HepG2 (cell line): ENCODE measurements around the gene KRT34. TPM values are rescaled to one million over a fixed set of nuclear protein-coding genes. Genes with fewer than 3 reads are reported as not detected.

Source experiments
- ATAC-seq: fragments of 200-7000 bp; cut with Tn5 transposase; 3 replicates; pipeline ENCODE4 v1.9.1; 2020; ENCODE audit warnings: mild to moderate bottlenecking, moderate library complexity
- BruUV-seq: library from RNA; stranded (reverse); fragments of 400-500 nt; replicated peaks from 2 replicates; lab custom pipeline; 2021; lab: Mats Ljungman, UMichigan
- CTCF ChIA-PET: fragments of 300-600 bp; formaldehyde crosslinking; extraction: SDS; loops from one replicate; lab custom pipeline; 2021; ENCODE audit warnings: low total read pairs, inconsistent platforms, low intra/inter-chr PET ratio; lab: Yijun Ruan, JAX
- POLR2A ChIA-PET: fragments of 350-600 bp; sonication (Branson Sonifier 250); formaldehyde crosslinking; loops from one replicate; lab custom pipeline; 2020; ENCODE audit warnings: antibody characterized with exemption, inconsistent platforms; lab: Yijun Ruan, JAX
- DNase-seq: peaks from one replicate; pipeline ENCODE4 v3.0.0-alpha.2; 2015; ENCODE audit warnings: low spot score
- FAIRE-seq: peaks from 3 replicates; lab custom pipeline; 2011; peaks lifted over from hg19 to GRCh38; lab: Jason Lieb, UNC
- H2AFZ ChIP-seq: one replicate; pipeline ENCODE4 v1.6.1; 2011; ENCODE audit warnings: low read length, inconsistent platforms
- H3K27ac ChIP-seq: fragments of 300-600 bp; 3 replicates; pipeline ENCODE4 v1.8.0; 2011; ENCODE audit warnings: mixed run types, mild to moderate bottlenecking, mixed read lengths, low read length, inconsistent platforms; ENCODE audit not compliant: insufficient read depth; ENCODE audit errors: extremely low read length
- H3K27me3 ChIP-seq, 2 experiments: fragments of 200-600 bp in 1 of 2; 2 replicates in 1 of 2; 3 replicates in 1 of 2; pipeline versions ENCODE4 v1.6.0 to v1.8.0; 2011; ENCODE audit warnings: low read length in 2 of 2, mild to moderate bottlenecking in 2 of 2, moderate library complexity in 2 of 2, inconsistent platforms in 1 of 2; ENCODE audit not compliant: insufficient read depth in 2 of 2, control insufficient read depth in 1 of 2
- H3K36me3 ChIP-seq, 2 experiments: fragments of 200-600 bp in 1 of 2; replicated peaks in 1 of 2; 2 replicates in 1 of 2; 3 replicates in 1 of 2; pipeline versions ENCODE4 v1.5.1 to v1.8.0; 2011; ENCODE audit warnings: low read length in 2 of 2, inconsistent platforms in 1 of 2; ENCODE audit not compliant: insufficient read depth in 2 of 2, control insufficient read depth in 1 of 2
- H3K4me1 ChIP-seq: 2 replicates; pipeline ENCODE4 v1.5.1; 2012; ENCODE audit warnings: low read length, inconsistent platforms; ENCODE audit not compliant: insufficient read depth
- H3K4me2 ChIP-seq: 2 replicates; pipeline ENCODE4 v1.6.0; 2011; ENCODE audit warnings: low read depth, low read length, inconsistent platforms
- H3K4me3 ChIP-seq, 3 experiments: fragments of 200-600 bp in 1 of 3; sonication (generic), shearing (Covaris generic) in 1 of 3; replicated peaks in 1 of 3; 2 replicates each; pipeline ENCODE4 v1.5.1; 2011 to 2016; ENCODE audit warnings: low read length in 3 of 3, inconsistent platforms in 2 of 3, low read depth in 2 of 3, mild to moderate bottlenecking in 2 of 3, control low read depth in 1 of 3, mixed read lengths in 1 of 3; ENCODE audit not compliant: insufficient read depth in 1 of 3
- H3K79me2 ChIP-seq: one replicate; pipeline ENCODE4 v1.6.1; 2011; ENCODE audit warnings: low read length, inconsistent platforms; ENCODE audit not compliant: insufficient read depth
- H3K9ac ChIP-seq: 2 replicates; pipeline ENCODE4 v1.6.0; 2011; ENCODE audit warnings: mild to moderate bottlenecking, low read depth, low read length, inconsistent platforms; ENCODE audit not compliant: insufficient read depth
- H3K9me3 ChIP-seq: 2 replicates; pipeline ENCODE4 v1.5.1; 2012; ENCODE audit warnings: mild to moderate bottlenecking, low read length
- H4K20me1 ChIP-seq: 2 replicates; pipeline ENCODE4 v1.6.0; 2011; ENCODE audit warnings: inconsistent platforms, mild to moderate bottlenecking, low read length, moderate library complexity; ENCODE audit not compliant: insufficient read depth
- CENPT ChIP-seq: sonication (generic); formaldehyde crosslinking; IDR thresholded peaks from 2 replicates; pipeline ENCODE4 v1.8.0; 2022; ENCODE audit warnings: low read depth, mild to moderate bottlenecking, moderate library complexity, missing genetic modification reagents
- HOMEZ ChIP-seq: IDR thresholded peaks from 2 replicates; pipeline ENCODE4 v1.6.1; 2016; ENCODE audit warnings: low read depth
- MBD4 ChIP-seq: IDR thresholded peaks from 2 replicates; pipeline ENCODE4 v1.6.1; 2012; ENCODE audit warnings: low read length, inconsistent platforms, borderline replicate concordance
- NAIF1 ChIP-seq: sonication (generic); formaldehyde crosslinking; IDR thresholded peaks from 2 replicates; pipeline ENCODE4 v1.5.0; 2020; ENCODE audit warnings: mild to moderate bottlenecking, missing genetic modification reagents, borderline replicate concordance
- TEAD3 ChIP-seq: optimal IDR thresholded peaks from 2 replicates; pipeline ENCODE3; 2016; ENCODE audit warnings: borderline replicate concordance
- ZNF335 ChIP-seq: sonication (generic); formaldehyde crosslinking; IDR thresholded peaks from 2 replicates; pipeline ENCODE4 v1.4.0; 2020; ENCODE audit warnings: missing genetic modification reagents
- WGBS: methylation state at CpG from one replicate; pipeline ENCODE4 v1.1.6; 2017; ENCODE audit warnings: low lambda C conversion rate; 5-methylcytosine and 5-hydroxymethylcytosine counted together
- in situ Hi-C: cut with HindIII; loops from 2 replicates; pipeline ENCODE4 v1.10.0; 2017; ENCODE audit warnings: low pct_unique_long_range_greater_than_20kb; ENCODE audit not compliant: extremely low pct_ligation_motif_present
- intact Hi-C: fragments of 100-400 bp; cut with micrococcal nuclease; formaldehyde crosslinking; loops from one replicate; pipeline ENCODE4 v1.10.0; 2022; ENCODE audit not compliant: unreplicated experiment
- polyA plus RNA-seq, 8 experiments: library from polyadenylated mRNA; depleted of rRNA in 3 of 8; stranded (reverse) in 7 of 8; unstranded in 1 of 8; fragments of >200 nt; fragmentation: Illumina TruSeq in 4 of 8; extraction: Trizol in 4 of 8; gene quantifications; 2 replicates each; pipeline versions ENCODE4 v1.2.1 to v1.2.3, GENCODE V29; 2011 to 2016; ENCODE audit warnings: low read depth in 4 of 8, missing spikeins in 1 of 8, mixed read lengths in 1 of 8; ENCODE audit not compliant: insufficient read depth in 1 of 8
- total RNA-seq, 5 experiments: library from RNA; depleted of rRNA; stranded (reverse); fragments of >200 nt; fragmentation: Illumina TruSeq; extraction: Trizol; gene quantifications; 2 replicates each; pipeline ENCODE4 v1.2.3, GENCODE V29; 2016; ENCODE audit warnings: low read depth in 1 of 5
- TF ChIP-seq, protein P1 (sequence below): sonication (generic); formaldehyde crosslinking; IDR thresholded peaks from 2 replicates; pipeline ENCODE4 v1.4.0; 2020; ENCODE audit warnings: mild to moderate bottlenecking, missing genetic modification reagents
- TF ChIP-seq, protein P2 (sequence below): sonication (generic); formaldehyde crosslinking; IDR thresholded peaks from 2 replicates; pipeline ENCODE4 v1.8.0; 2023; ENCODE audit warnings: mild to moderate bottlenecking, missing genetic modification reagents

KRT34 gene
- total and polyA plus RNA-seq, 2 of the 13 experiments (the other 11 are each of a cell fraction or from before 2014, with no cell fraction given): not detected

- in situ Hi-C loops: no loop called here
- no peak for FAIRE-seq
- ATAC-seq: no peak
- peaks cover 0 to 13% of the 10 kb centered on the region in 2 experiments; a peak in 3 of 5 replicates for H3K27me3 ChIP-seq
- no peak for DNase-seq
- H2AFZ ChIP-seq: no peak overlapping the region
- intact Hi-C loops: no loop called here
- ChIA-PET POLR2A (no interaction called here), CTCF (no interaction called here)
- no peak overlapping the region for H3K4me3 ChIP-seq
- H3K4me1 ChIP-seq: no peaks in the 10 kb centered on the region
- H3K27ac ChIP-seq: no peak overlapping the region
- TF ChIP-seq NAIF1 (no peak), MBD4 (no peak), HOMEZ (CRISPR knock-in tag) (no peak), CENPT (CRISPR knock-in tag) (no peak), TEAD3 (CRISPR knock-in tag) (no peak), ZNF335 (CRISPR knock-in tag) (no peak)
- TF ChIP-seq, protein P1, sequence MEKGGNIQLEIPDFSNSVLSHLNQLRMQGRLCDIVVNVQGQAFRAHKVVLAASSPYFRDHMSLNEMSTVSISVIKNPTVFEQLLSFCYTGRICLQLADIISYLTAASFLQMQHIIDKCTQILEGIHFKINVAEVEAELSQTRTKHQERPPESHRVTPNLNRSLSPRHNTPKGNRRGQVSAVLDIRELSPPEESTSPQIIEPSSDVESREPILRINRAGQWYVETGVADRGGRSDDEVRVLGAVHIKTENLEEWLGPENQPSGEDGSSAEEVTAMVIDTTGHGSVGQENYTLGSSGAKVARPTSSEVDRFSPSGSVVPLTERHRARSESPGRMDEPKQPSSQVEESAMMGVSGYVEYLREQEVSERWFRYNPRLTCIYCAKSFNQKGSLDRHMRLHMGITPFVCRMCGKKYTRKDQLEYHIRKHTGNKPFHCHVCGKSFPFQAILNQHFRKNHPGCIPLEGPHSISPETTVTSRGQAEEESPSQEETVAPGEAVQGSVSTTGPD (CRISPR knock-in tag): no peak
- TF ChIP-seq, protein P2, sequence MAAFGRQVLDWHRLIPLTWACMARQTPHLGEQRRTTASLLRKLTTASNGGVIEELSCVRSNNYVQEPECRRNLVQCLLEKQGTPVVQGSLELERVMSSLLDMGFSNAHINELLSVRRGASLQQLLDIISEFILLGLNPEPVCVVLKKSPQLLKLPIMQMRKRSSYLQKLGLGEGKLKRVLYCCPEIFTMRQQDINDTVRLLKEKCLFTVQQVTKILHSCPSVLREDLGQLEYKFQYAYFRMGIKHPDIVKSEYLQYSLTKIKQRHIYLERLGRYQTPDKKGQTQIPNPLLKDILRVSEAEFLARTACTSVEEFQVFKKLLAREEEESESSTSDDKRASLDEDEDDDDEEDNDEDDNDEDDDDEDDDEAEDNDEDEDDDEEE (CRISPR knock-in tag): no peak
- no peaks in the 10 kb centered on the region for H3K79me2 ChIP-seq
- BruUV-seq: no TSS peak
- H4K20me1 ChIP-seq: no peaks in the 10 kb centered on the region
- no peak overlapping the region for H3K9ac ChIP-seq
- 29% methylated on average over 1 of the region's 1 CpG for WGBS
- no peak overlapping the region for H3K4me2 ChIP-seq
- no peaks in the 10 kb centered on the region for H3K36me3 ChIP-seq
- no peaks in the 10 kb centered on the region for H3K9me3 ChIP-seq
These were observed 46.4 kb downstream of the KRT34 start for GRCh38 chr17:41335747-41336146.
